IPS-15b (cell line): Measurements from ENCODE around the gene EEF1AKMT4.

Experiments
- H3K27me3 ChIP-seq: one replicate; pipeline ENCODE4 v1.6.1; 2013; ENCODE audit warnings: low read length; ENCODE audit not compliant: control insufficient read depth, insufficient read depth
- H3K36me3 ChIP-seq: one replicate; pipeline ENCODE4 v1.6.1; 2013; ENCODE audit warnings: low read length; ENCODE audit not compliant: control insufficient read depth, insufficient read depth
- H3K4me1 ChIP-seq: one replicate; pipeline ENCODE4 v1.6.1; 2013; ENCODE audit warnings: mild to moderate bottlenecking, low read length; ENCODE audit not compliant: control insufficient read depth, insufficient read depth
- H3K4me3 ChIP-seq: one replicate; pipeline ENCODE4 v1.5.1; 2013; ENCODE audit warnings: low read depth, low read length
- H3K9ac ChIP-seq: one replicate; pipeline ENCODE4 v1.6.1; 2013; ENCODE audit warnings: low read depth, mild to moderate bottlenecking, low read length
- H3K9me3 ChIP-seq: one replicate; pipeline ENCODE4 v1.6.1; 2013; ENCODE audit warnings: mild to moderate bottlenecking, low read length; ENCODE audit not compliant: control insufficient read depth, insufficient read depth

The EEF1AKMT4 gene

DNA sequence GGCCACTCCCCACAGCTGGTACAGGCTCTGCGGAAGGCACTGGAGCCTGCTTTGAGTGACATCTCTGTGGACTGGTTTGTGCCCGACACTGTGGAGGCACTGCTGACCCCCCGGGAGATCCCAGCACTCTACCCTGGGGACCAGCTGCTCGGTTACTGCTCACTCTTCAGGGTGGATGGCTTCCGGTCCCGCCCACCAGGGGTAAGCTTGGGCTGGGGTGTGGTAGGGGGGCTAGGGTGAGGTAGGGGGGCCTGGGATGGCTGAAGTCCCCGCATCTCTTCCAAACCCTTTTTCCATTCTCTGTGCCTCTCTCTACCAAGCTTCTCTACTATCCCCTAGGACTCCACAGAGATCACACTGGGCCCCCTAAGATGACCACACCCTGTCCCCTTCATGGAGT, 12.3 kb upstream of the EEF1AKMT4 start:
- peaks cover 12% of the 10 kb centered on the region for H3K27me3 ChIP-seq
- peaks cover 3% of the 10 kb centered on the region for H3K36me3 ChIP-seq
- no peaks in the 10 kb centered on the region for H3K9me3 ChIP-seq
- H3K9ac ChIP-seq = no peak overlapping the region
- no peaks in the 10 kb centered on the region for H3K4me1 ChIP-seq
- H3K4me3 ChIP-seq = no peak overlapping the region

DNA sequence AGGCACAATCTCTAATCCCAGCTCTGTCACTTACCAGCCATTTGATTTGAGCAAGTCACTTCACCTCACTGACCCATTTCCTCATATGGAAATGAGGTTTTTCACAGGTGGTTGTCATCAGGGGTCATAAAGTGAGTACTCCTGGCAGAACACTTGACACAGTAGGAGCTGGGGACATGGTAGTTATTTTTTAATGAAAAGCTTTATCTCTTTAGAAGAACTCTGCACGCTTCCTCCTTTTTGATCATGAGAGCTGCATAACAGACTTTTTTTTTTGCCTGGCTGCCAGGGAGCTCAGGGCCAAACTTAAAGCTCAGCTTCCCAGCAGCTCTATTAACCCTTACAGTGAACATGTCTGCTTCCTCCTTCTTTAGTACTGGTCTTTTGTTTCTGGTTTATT, 11.7 kb upstream of the EEF1AKMT4 start:
- H3K27me3 ChIP-seq = peaks cover 6% of the 10 kb centered on the region
- H3K9me3 ChIP-seq = no peaks in the 10 kb centered on the region
- no peak overlapping the region for H3K4me3 ChIP-seq
- H3K4me1 ChIP-seq = no peaks in the 10 kb centered on the region
- H3K36me3 ChIP-seq = peaks cover 8% of the 10 kb centered on the region
- H3K9ac ChIP-seq = no peak overlapping the region

DNA sequence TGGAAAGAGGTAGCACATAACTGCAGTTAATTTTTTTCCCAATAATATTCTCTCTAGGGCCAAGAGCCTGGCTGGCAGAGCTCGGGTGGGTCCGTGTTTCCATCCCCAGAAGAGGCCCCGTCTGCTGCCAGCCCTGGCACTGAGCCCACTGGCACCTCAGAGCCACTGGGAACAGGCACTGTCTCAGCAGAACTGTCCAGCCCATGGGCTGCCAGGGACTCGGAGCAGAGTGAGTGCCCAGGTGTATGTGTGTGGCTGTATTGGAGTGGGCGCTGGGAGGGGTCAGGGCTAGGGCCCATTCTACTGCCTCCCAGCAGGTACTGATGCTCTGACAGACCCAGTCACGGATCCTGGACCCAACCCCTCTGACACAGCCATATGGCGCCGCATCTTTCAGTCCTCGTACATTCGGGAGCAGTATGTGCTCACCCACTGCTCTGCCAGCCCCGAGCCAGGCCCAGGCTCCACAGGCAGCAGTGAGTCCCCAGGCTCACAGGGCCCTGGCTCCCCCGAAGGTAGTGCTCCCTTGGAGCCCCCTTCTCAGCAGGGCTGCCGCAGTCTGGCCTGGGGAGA, 11.1 kb upstream of the EEF1AKMT4 start:
- Histone ChIP-seq H3K36me3 (peaks cover 10% of the 10 kb centered on the region), H3K4me3 (no peak overlapping the region), H3K9ac (no peak overlapping the region), H3K27me3 (peaks cover 3% of the 10 kb centered on the region), H3K4me1 (no peaks in the 10 kb centered on the region), H3K9me3 (no peaks in the 10 kb centered on the region)

DNA sequence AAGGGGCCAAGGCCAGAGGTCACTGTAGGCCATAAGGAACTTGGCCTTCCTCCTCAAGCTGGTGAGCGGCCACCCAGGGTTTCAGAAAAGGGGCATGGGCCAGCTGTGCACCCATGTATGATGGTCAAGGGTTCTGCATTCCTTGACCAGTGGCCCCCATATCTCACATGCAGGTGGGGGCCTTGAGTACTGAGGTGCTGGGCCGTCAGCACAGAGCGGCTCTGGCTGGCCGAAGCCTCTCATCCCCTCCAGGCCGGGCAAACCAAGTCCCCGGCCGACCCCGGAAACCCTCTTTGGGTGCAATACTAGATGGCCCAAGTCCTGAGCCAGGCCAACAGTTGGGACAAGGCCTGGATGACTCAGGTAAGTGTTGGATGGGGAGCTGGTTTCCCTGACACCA, 10.3 kb upstream of the EEF1AKMT4 start:
- peaks cover 15% of the 10 kb centered on the region for H3K36me3 ChIP-seq

DNA sequence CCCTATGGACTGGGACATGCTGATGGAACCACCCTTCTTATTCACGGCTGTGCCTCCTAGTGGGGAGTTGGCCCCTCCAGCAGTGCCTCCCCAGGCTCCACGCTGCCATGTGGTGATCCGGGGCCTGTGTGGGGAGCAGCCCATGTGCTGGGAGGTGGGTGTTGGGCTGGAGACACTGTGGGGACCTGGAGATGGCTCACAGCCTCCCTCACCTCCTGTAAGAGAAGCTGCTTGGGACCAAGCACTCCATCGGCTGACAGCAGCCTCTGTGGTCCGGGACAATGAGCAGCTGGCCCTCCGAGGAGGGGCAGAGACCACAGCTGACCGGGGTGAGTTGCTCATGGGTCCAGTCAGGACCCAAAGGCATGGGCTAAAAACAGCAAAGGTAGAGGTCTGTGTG, 9.8 kb upstream of the EEF1AKMT4 start:
- H3K9me3 ChIP-seq = no peaks in the 10 kb centered on the region
- no peaks in the 10 kb centered on the region for H3K4me1 ChIP-seq
- H3K36me3 ChIP-seq = peaks cover 19% of the 10 kb centered on the region
- no peaks in the 10 kb centered on the region for H3K27me3 ChIP-seq
- H3K9ac ChIP-seq = no peak overlapping the region
- H3K4me3 ChIP-seq = no peak overlapping the region

More for the DNA sequence above, 10.3 kb upstream of the EEF1AKMT4 start:
- H3K4me3 ChIP-seq = no peak overlapping the region
- H3K27me3 ChIP-seq = no peaks in the 10 kb centered on the region
- no peak overlapping the region for H3K9ac ChIP-seq
- H3K9me3 ChIP-seq = no peaks in the 10 kb centered on the region
- no peaks in the 10 kb centered on the region for H3K4me1 ChIP-seq

DNA sequence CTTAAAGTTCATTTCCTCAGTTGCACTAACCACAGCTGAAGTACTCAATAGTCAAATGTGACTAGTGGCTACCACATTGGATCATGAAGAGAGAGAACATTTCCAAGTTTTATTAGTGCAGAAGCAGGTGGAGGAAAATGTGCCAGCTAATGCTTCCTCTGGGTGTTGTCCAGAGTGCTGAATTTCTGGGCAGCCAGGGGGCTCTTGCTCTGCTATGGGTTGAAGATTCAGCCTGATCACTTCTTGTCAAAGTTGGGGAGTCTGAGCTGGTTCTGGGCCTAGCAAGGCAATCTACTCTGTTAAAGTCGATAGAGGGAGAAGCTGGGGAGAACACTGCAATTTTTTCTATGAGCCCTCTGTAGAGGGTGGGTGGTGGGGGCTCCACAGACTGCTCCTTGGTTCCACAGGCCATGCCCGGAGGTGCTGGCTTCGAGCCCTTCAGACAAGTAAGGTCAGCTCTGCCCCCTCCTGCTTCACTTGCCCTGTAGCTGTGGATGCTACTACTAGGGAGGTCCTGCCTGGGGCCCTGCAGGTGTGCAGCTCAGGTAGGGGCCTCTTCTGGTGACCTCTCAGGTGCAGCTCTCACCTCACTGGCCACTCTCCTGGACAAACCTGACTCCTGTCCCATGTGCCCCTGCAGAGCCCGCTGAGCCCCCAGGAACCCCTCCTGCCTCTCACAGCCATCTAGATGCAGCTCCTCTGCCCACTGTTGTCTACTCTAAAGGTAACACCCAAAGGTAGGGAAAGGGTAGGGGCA, 8.9 kb upstream of the EEF1AKMT4 start:
- H3K9me3 ChIP-seq = no peaks in the 10 kb centered on the region
- H3K4me3 ChIP-seq = no peak overlapping the region
- peaks cover 27% of the 10 kb centered on the region for H3K36me3 ChIP-seq
- H3K27me3 ChIP-seq = no peaks in the 10 kb centered on the region
- H3K9ac ChIP-seq = no peak overlapping the region
- no peaks in the 10 kb centered on the region for H3K4me1 ChIP-seq

DNA sequence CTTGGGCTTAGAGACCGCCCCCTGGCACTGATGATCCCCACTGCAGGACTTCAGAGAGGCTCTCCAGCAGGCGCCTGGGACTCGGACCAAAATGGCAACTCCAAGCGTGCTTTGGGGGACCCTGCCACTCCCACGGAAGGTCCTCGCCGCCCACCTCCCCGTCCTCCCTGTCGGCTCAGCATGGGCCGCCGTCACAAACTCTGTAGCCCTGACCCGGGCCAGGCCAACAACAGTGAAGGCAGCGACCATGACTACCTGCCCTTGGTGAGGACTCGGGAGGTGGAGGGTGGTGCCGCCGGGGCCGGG, 8.4 kb upstream of the EEF1AKMT4 start:
- Histone ChIP-seq H3K4me1 (no peaks in the 10 kb centered on the region), H3K4me3 (peak overlapping the region; percentile 49), H3K9ac (no peak overlapping the region), H3K9me3 (no peaks in the 10 kb centered on the region), H3K36me3 (peaks cover 27% of the 10 kb centered on the region), H3K27me3 (no peaks in the 10 kb centered on the region)

DNA sequence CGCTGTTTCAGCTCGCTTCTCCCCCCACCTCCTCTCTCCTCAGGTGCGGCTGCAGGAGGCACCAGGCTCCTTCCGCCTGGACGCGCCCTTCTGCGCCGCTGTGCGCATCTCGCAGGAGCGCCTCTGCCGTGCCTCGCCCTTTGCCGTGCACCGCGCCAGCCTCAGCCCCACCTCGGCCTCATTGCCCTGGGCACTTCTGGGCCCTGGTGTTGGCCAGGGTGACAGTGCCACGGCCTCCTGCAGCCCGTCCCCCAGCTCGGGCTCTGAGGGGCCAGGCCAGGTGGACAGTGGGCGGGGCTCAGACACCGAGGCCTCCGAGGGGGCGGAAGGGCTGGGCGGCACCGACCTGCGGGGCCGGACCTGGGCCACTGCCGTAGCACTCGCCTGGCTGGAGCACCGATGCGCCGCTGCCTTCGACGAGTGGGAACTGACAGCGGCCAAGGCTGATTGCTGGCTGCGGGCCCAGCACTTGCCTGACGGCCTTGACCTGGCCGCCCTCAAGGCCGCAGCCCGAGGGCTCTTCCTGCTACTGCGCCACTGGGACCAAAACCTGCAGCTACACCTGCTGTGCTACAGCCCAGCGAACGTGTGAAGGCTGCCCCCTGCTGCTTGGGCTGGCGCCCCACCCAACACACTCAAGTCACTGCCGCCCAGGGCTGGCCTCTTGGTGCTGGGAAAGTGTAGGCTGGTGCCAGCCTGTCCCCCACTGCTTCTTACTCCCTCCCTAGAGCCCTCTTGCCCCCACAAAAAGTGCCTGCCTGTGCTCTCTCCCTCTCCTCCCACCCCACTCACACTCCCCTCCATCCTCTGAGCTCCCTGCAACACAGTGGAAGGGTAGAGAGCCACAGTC, 7.8 kb upstream of the EEF1AKMT4 start:
- H3K27me3 ChIP-seq = no peaks in the 10 kb centered on the region
- peak overlapping the region; percentile 49 for H3K4me3 ChIP-seq
- H3K9me3 ChIP-seq = no peaks in the 10 kb centered on the region
- H3K9ac ChIP-seq = no peak overlapping the region
- peaks cover 27% of the 10 kb centered on the region for H3K36me3 ChIP-seq
- no peaks in the 10 kb centered on the region for H3K4me1 ChIP-seq

DNA sequence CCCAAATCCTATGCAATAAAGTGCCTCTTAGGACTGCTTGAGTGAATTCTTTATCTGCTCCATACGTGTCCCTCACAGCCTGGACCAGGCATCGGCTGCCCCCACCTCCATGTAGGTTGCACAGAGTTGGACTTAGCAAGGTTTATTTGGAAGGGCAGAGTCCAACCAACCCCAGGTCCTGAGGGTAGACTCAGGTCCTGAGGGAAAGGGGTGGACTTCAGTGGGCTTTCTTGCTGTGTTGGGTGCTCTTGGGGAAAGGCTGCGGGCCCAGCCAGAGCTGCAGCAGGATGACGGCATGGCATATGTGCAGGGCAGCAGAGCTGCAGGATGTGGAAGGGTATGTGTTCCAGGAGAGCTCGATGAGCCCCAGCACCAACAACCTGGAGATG, 7.2 kb upstream of the EEF1AKMT4 start:
- Histone ChIP-seq H3K4me3 (no peak overlapping the region), H3K9ac (no peak overlapping the region), H3K36me3 (peaks cover 27% of the 10 kb centered on the region), H3K27me3 (no peaks in the 10 kb centered on the region), H3K9me3 (no peaks in the 10 kb centered on the region), H3K4me1 (no peaks in the 10 kb centered on the region)

DNA sequence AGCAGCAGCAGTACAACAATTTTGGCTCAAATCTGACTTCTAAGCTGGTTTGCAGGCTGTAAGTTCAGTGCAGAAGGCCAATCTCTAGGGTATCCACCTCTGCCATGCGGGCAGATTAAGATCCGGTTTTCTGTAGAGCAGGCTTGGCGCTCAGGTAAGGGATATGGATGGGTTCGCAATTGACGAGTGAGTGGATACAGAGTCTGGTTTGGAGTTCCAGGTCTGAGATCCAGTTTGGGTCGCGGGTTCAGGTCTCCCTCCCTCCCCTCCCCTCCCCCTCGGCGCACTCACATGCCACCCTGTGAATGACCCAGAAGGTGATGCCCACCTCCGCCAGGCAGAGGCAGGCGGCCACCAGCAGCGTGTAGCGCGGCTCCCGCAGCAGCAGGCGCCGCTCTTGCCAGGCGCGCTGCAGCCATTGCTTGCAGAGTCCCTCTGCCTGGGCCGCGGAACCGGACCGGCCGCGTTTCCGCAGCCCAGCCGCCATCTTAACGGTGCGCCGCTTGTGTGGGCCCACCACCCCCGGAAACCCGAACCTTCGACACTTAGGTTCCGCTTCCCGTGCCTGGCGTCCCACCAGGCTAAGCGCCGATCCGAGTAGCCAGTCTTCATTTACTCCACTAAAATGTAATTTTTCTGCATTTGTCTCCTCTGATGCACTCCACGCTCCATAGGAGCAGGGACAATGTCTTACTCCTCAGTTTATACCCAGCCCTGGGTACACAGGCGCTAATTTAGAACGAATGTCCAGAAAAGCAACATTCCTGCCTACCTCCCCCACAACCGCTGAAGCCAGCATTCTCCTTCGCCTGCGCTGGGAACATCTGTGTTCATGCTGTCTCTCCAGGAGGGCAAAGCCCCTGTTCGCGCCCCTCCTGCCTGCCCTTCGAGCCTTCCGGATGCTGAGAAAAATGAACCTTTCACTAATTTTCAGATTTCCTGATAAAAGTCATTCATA, 739 bp upstream of the EEF1AKMT4 start, which contains the start of gene ALG3:
TSS of gene ALG3 (minus strand) at position 509 of the 958 bp plus-strand sequence. CDS start at position 487, 22 bp downstream.
- Histone ChIP-seq H3K36me3 (peaks cover 14% of the 10 kb centered on the region), H3K4me1 (no peaks in the 10 kb centered on the region), H3K27me3 (no peaks in the 10 kb centered on the region), H3K9ac (peak within 1 kb of the TSS; percentile 99), H3K4me3 (peak within 1 kb of the TSS; percentile 92), H3K9me3 (no peaks in the 10 kb centered on the region)

DNA sequence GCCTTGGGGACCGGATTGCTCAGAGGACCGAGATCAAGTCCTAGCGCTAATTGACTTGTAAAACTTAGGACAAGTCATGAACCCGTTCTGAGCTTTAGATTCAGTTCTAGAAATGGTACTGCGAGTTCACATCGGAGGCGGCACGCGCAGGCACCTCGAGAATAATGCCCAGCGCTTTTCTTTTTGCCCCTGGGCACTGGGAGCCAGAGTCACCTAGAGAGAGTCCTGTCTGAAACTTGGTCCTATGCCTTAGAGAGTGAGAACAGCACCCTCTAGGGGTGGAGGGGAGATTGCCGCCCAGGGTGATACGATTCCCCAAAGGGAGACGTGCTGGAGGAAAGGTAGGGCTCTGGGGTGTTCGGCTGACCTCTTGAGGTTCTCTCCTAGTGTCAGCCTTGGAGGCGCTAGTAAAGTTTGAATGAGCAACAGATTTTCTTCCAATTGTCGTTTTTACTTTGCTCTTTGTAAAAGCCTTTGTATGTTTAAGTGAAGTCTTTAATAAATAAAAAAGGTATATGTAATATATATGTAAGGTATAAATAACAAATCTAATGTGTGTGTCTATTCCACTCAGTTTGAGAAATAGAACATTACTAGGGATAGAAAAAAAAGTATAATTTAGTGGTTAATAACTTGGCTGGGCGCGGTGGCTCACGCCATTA, 826 bp downstream of the EEF1AKMT4 start:
- Histone ChIP-seq H3K4me3 (peak overlapping the region; percentile 92), H3K27me3 (peaks cover 2% of the 10 kb centered on the region)

More for the DNA sequence above, 826 bp downstream of the EEF1AKMT4 start:
- Histone ChIP-seq H3K9me3 (no peaks in the 10 kb centered on the region), H3K4me1 (no peaks in the 10 kb centered on the region), H3K36me3 (peaks cover 3% of the 10 kb centered on the region), H3K9ac (peak overlapping the region; percentile 94)
